Coronary artery (tissue), 2 donors: ENCODE measurements around the gene TAS1R1.

Experiments
- DNase-seq: peaks from one replicate; pipeline ENCODE4 v3.0.0-alpha.2; 2017; ENCODE audit warnings: low spot score
- H3K27ac ChIP-seq, 2 donors: fragments of 200-600 bp; sonication (generic); one replicate each; pipeline ENCODE4 v1.5.1; 2016 to 2019
- H3K4me3 ChIP-seq: fragments of 200-600 bp; sonication (generic); 2 replicates; pipeline ENCODE4 v1.5.1; 2016; ENCODE audit warnings: mild to moderate bottlenecking, moderate library complexity
- CTCF ChIP-seq: fragments of 200-600 bp; sonication (generic); IDR thresholded peaks from one replicate; pipeline ENCODE4 v1.5.1; 2019; ENCODE audit warnings: antibody characterized with exemption

Gene TAS1R1

GRCh38 chr1:6591222-6591621 is 36.1 kb downstream of the TAS1R1 start:
- DNase-seq = no peak
- no peak for TF ChIP-seq CTCF
- no peak overlapping the region for H3K4me3 ChIP-seq
- H3K27ac ChIP-seq = peak overlapping the region; percentile 76 to 77

- Histone ChIP-seq H3K27ac (peak overlapping the region; percentile 76 to 77), H3K4me3 (no peak overlapping the region)
- no peak for TF ChIP-seq CTCF
- no peak for DNase-seq
Observed at GRCh38 chr1:6591644-6592043, 36.5 kb downstream of the TAS1R1 start.

DNA sequence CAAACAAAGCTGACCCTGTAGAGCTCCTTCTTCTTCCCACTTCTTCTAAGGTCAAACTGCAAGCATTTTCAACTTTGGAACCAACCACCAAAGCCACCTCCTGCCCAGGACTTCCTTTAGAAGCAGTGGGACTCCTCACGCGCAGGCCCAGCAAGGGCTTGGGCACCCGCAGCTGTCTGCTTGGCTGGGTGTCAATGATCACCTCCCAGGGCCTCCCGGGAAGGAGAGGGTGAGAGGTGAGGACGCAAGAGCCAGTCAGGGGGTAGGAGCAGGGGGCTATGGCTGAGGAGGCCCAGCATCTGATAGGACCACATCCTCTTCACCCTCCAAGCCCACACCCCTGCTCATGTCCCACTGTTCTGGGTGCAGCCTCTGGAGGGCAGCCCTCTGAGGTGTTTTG is 37.3 kb downstream of the TAS1R1 start:
- DNase-seq = no peak
- H3K27ac ChIP-seq = peak overlapping the region; percentile 76 to 77
- no peak for TF ChIP-seq CTCF
- H3K4me3 ChIP-seq = no peak overlapping the region

DNA sequence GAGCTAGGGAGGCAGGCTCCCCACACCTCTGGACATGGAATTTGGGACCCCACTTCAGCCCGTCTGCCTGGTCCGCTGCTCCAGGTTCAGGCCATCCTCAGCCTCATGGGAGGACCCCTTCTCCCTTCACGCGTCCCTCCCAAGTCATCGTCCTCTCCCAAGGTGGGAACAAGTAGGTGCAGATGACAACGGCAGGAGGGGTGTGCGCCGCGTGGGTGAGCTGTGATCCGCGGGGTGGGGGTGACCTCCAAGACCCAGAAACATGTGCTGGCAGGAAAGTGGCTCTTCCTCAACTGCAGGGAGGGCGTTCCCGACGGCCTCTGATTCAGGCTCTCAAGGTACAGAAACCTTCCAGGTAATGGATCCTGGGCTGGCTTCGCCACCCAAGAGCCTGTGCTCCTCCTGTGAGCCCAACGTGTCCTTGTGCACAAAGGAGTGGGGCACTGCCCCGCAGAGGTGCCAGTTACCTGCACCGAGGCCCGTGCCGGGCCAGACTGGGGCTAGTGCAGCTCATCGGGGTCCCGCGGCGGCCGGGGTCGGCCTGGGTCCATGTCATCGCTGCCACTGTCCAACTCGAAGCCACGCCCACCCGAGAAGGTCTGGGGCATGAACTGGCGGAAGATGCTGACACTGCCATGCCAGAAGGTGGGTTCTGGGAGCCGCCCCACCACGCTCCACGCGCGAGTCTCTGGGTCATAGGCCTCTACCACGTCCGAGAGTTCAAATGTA is 37.9 kb downstream of the TAS1R1 start:
- H3K27ac ChIP-seq = peak overlapping the region; percentile 76 to 77
- no peak for TF ChIP-seq CTCF
- no peak overlapping the region for H3K4me3 ChIP-seq
- DNase-seq = no peak

GRCh38 chr1:6593810-6594209 is 38.7 kb downstream of the TAS1R1 start:
- no peak overlapping the region for H3K4me3 ChIP-seq
- H3K27ac ChIP-seq = peak overlapping the region in 1 of 2 donors; percentile 33
- no peak for DNase-seq
- TF ChIP-seq CTCF = no peak

DNA sequence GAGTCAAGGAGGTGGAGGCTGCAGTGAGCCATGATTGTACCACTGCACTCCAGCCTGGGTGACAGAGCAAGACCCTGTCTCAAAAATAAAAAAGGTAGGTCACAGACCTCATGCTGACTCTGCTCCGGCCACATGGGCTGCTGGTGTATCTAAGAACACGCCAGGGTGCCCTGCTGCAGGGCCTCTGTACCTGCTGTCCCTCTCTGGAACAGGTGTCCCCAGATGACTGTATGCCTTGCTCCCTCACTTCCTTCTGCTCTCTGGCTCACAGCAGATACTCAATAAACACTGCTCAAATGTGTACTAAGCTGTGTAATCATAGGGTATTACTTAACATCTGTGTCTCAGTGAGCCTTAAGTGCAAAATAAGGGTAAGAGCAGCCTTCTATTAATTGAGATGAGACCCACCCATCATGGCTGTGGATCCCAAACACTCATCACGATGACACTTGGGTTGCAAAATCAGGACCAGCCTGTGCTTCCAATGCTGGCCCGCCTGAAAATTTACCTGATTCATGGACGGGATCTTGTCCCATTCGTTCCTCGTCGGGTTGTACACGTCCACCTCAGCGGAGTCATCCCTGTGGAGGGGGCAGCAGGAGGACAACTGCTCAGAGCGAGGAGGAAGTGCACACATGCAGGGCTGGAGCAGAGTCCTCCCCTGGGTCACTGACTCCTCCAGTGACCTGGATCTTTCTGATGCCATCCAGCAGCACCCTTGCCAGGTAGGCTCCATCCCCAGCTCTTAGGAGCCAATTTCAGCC is 40.1 kb downstream of the TAS1R1 start:
- H3K27ac ChIP-seq = no peak overlapping the region
- no peak for DNase-seq

More for the DNA sequence above, 40.1 kb downstream of the TAS1R1 start:
- no peak overlapping the region for H3K4me3 ChIP-seq
- TF ChIP-seq CTCF = no peak
